ENCODE results near the gene SLC27A5.

- TF ChIP-seq POLR2A (IDR thresholded peaks at IDR 0.05) (no peak), CTCF (IDR thresholded peaks at IDR 0.05 in 8 of 11, conservative IDR thresholded peaks at IDR 0.05 in 3 of 11) (no peak), POLR2AphosphoS5 (IDR thresholded peaks at IDR 0.05) (no peak)
Measured at GRCh38 chr19:58500242-58500641, 11.6 kb downstream of the SLC27A5 start.
